SU-DHL-6 (cell line): ENCODE results near the gene ELOB.

ENCODE experiments used
- CTCF ChIP-seq: fragments of 200-600 bp; sonication (generic); IDR thresholded peaks from one replicate; pipeline ENCODE4 v1.5.1; 2017; ENCODE audit warnings: antibody characterized with exemption, mild to moderate bottlenecking, low read length, moderate library complexity; ENCODE audit not compliant: insufficient read depth, poor library complexity, severe bottlenecking
- EZH2phosphoT487 ChIP-seq: fragments of 200-600 bp; sonication (generic), shearing (Covaris generic); conservative IDR thresholded peaks from 2 replicates; pipeline ENCODE4 v1.6.1; 2018; ENCODE audit warnings: mild to moderate bottlenecking, antibody characterized with exemption, low read length, moderate library complexity, mixed read lengths

- TF ChIP-seq CTCF (no peak), EZH2phosphoT487 (no peak)
These were observed 52.2 kb downstream of the ELOB start for GRCh38 chr16:2724816-2725348.
